NCI-H345 treated with DMSO at 0.1 percent for 48 hours (cell line): ENCODE data around the gene MPST.

ENCODE experiments used
- DNase-seq: peaks from one replicate; lab custom pipeline; 2025; ENCODE audit not compliant: unreplicated experiment; lab: John Stamatoyannopoulos, UW

The MPST gene

GRCh38 chr22:37000676-37001534, 18.6 kb upstream of the MPST start:
- DNase-seq = no peak

GRCh38 chr22:37001826-37002225, 17.7 kb upstream of the MPST start:
- DNase-seq = no peak

GRCh38 chr22:37002633-37003032, 16.9 kb upstream of the MPST start:
- no peak for DNase-seq

GRCh38 chr22:37007651-37008050, 11.9 kb upstream of the MPST start:
- no peak for DNase-seq

GRCh38 chr22:37008365-37008764, 11.2 kb upstream of the MPST start:
- DNase-seq = no peak

- DNase-seq = no peak
Observed at GRCh38 chr22:37009490-37009889, 10.1 kb upstream of the MPST start.

GRCh38 chr22:37010174-37010573, 9.4 kb upstream of the MPST start:
- DNase-seq = no peak

- no peak for DNase-seq
Observed at GRCh38 chr22:37010976-37011375, 8.6 kb upstream of the MPST start.

- DNase-seq = no peak
Observed at GRCh38 chr22:37011472-37011871, 8.1 kb upstream of the MPST start.

- DNase-seq = no peak
Observed at GRCh38 chr22:37012262-37012904, 7.2 kb upstream of the MPST start.

- no peak for DNase-seq
Observed at GRCh38 chr22:37012956-37013355, 6.6 kb upstream of the MPST start.

GRCh38 chr22:37014415-37014806, 5.1 kb upstream of the MPST start:
- no peak for DNase-seq

GRCh38 chr22:37014835-37015586, 4.5 kb upstream of the MPST start:
- no peak for DNase-seq

- no peak for DNase-seq
Observed at GRCh38 chr22:37015587-37015878, 4.0 kb upstream of the MPST start.

- no peak for DNase-seq
Observed at GRCh38 chr22:37016134-37016910, 3.2 kb upstream of the MPST start.

GRCh38 chr22:37017356-37017755, 2.2 kb upstream of the MPST start:
- no peak for DNase-seq

GRCh38 chr22:37018086-37018814, 1.3 kb upstream of the MPST start:
- DNase-seq = no peak

GRCh38 chr22:37018815-37019308, 680 bp upstream of the MPST start:
- DNase-seq = no peak

- DNase-seq = no peak
Observed at GRCh38 chr22:37020192-37020479, 594 bp downstream of the MPST start.

GRCh38 chr22:37021041-37021440, 1.5 kb downstream of the MPST start:
- DNase-seq = no peak
